22Rv1 (cell line): ENCODE measurements around the gene ZNF280C.

Experiments
- H3K27ac ChIP-seq: fragments of 450-650 bp; 2 replicates; pipeline ENCODE4 v1.5.1; 2017
- ZFX ChIP-seq: fragments of 450-650 bp; IDR thresholded peaks from 2 replicates; pipeline ENCODE4 v1.6.1; 2017; ENCODE audit warnings: antibody characterized with exemption, borderline replicate concordance
- TF ChIP-seq, protein P1 (sequence below): fragments of 450-650 bp; IDR thresholded peaks from 2 replicates; pipeline ENCODE4 v1.5.1; 2017; ENCODE audit warnings: mild to moderate bottlenecking

ZNF280C gene

DNA sequence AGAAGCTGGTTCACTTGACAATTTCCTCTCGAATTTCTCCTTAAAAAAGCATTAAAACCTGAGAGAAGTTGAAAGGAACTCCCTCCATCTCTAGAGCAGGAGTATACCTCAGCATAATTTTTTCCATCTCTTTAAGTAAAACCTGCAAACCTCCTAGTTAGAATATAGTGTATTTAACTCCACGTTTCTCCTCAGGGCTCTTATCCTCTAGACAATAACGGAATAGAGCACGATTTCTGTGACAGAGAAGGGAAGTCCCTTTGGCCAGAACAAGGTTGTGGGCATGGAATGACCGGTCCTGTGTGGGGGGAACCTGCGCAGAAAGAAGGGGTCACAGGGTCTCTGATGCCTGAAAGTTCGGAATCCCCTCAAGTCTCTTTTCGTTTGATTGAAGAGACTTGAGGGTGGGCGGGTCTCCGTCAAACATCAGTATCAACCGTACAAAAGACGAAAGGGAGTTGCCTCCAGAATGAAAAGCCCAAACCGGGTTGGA is 697 bp downstream of the ZNF280C start:
- TF ChIP-seq, protein P1, sequence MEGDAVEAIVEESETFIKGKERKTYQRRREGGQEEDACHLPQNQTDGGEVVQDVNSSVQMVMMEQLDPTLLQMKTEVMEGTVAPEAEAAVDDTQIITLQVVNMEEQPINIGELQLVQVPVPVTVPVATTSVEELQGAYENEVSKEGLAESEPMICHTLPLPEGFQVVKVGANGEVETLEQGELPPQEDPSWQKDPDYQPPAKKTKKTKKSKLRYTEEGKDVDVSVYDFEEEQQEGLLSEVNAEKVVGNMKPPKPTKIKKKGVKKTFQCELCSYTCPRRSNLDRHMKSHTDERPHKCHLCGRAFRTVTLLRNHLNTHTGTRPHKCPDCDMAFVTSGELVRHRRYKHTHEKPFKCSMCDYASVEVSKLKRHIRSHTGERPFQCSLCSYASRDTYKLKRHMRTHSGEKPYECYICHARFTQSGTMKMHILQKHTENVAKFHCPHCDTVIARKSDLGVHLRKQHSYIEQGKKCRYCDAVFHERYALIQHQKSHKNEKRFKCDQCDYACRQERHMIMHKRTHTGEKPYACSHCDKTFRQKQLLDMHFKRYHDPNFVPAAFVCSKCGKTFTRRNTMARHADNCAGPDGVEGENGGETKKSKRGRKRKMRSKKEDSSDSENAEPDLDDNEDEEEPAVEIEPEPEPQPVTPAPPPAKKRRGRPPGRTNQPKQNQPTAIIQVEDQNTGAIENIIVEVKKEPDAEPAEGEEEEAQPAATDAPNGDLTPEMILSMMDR, result no peak
- TF ChIP-seq ZFX, result no peak
- peak overlapping the region; percentile 81 for H3K27ac ChIP-seq

DNA sequence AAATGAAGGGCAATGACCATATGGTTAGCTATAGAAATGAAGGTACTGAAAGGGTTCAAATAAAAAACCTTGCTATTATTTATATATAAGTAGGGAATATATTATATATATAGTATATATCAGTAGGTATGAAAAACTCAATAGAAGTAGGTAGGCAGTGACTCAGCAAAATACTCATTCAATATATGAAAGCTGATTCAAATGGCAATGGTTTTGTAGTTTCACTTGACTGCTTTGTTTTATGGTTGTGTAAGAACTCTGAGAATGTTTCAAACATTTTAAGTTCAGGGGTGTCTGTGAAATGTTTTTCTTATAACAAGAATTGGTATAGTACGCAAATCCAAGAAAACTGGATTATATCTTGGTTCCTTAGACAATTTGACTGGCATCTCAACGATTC is 4.1 kb downstream of the ZNF280C start:
- TF ChIP-seq, protein P1, result no peak
- TF ChIP-seq ZFX, result no peak
- H3K27ac ChIP-seq, result no peak overlapping the region

GRCh38 chrX:130263016-130263415 is 5.7 kb downstream of the ZNF280C start:
- no peak for TF ChIP-seq ZFX
- TF ChIP-seq, protein P1, result no peak
- H3K27ac ChIP-seq, result no peak overlapping the region

GRCh38 chrX:130262231-130262630 is 6.5 kb downstream of the ZNF280C start:
- TF ChIP-seq, protein P1, result no peak
- no peak for TF ChIP-seq ZFX
- no peak overlapping the region for H3K27ac ChIP-seq

DNA sequence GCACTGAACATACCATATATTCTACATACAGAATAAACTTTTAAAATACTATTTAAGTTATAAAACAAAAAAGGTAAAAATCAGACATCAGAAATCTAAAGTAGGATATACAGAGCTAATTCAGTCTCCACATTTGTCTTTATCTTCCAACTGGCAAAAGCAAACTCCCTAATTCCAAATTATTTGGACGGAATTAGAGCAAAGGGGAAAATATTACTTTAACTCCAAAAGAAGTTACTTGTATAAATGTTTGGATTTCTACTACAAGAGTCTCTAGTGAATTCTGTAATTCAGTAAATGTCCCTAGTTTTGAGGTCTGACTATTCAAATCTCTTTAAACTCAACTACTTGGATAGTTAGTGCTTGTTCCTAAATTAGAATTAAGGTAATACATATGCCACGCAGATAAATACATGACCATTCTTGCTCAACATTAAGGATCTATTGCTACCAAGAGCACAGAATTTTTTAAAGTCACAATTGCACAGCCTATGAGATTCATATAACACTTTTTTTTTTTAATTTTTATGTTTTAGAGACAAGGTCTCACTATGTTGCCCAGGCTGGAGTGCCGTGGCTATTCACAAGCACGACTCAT is 7.3 kb downstream of the ZNF280C start:
- TF ChIP-seq, protein P1, result no peak
- TF ChIP-seq ZFX, result no peak

GRCh38 chrX:130260316-130260715 is 8.4 kb downstream of the ZNF280C start:
- no peak for TF ChIP-seq ZFX
- TF ChIP-seq, protein P1, result no peak
- no peak overlapping the region for H3K27ac ChIP-seq

More for the DNA sequence above, 7.3 kb downstream of the ZNF280C start:
- no peak overlapping the region for H3K27ac ChIP-seq

DNA sequence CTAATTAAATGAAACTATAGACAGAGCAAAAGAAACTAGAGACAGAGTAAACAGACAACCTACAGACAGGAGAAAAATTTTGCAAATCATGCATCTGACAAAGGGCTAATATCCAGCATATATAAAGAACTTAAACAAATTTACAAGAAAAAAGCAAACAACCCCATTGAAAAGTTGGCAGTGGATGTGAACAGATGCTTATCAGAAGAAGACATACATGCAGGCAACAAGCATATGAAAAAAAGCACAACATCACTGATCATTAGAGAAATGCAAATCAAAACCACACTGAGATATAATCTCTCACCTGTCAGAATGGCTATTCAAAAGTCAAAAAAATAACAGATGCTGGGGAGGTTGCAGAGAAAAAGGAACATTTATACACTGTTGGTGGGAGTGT is 14.8 kb downstream of the ZNF280C start:
- peak overlapping the region; percentile 33 for H3K27ac ChIP-seq
- no peak for TF ChIP-seq ZFX
- TF ChIP-seq, protein P1, result no peak
